T-helper 9 cell (primary cell): ENCODE data around the gene ARGLU1.
"Not testable (repeated sequence)": the region's sequence is repeated elsewhere in the genome, so short reads cannot be mapped to it uniquely, and the experiment has no call there.

Source experiments
- DNase-seq: peaks from one replicate; pipeline ENCODE4 v3.0.0-alpha.2; 2020
- total RNA-seq, 2 donors: gene quantifications; one replicate each; lab custom pipeline; 2026; lab: John Stamatoyannopoulos, UW

Gene ARGLU1
- 294 to 426 reads per million in 2 donors for total RNA-seq

- DNase-seq, result peak; percentile 95
Measured at GRCh38 chr13:106567474-106568298, at the start of gene ARGLU1. TSS of gene ARGLU1 (minus strand) at chr13:106568137. CDS start at chr13:106567919, 218 bp downstream.

DNA sequence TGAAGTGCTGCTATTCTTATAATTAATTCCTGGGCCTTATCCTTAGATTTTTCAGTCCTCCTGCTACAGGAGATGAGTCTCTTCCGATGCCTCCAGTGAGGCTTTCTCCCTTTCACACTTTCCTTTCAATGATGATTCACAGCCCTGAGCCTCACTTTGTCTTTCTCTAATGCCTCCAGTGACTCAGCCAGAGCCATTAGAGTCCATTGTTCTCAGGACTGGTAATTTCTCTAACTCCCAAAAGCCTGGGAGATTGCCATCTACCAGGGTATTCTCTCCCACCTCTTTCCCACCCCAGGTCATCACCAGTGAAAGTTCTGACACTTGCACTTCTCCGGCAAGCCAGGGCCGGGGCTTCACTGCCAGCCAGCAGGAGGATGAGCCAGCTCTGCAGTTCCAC lies 49.6 kb upstream of the ARGLU1 start:
- DNase-seq, result no peak

- no peak for DNase-seq
Measured at GRCh38 chr13:106616729-106617128, 48.8 kb upstream of the ARGLU1 start.

GRCh38 chr13:106614874-106615273 lies 46.9 kb upstream of the ARGLU1 start:
- DNase-seq, result no peak

DNA sequence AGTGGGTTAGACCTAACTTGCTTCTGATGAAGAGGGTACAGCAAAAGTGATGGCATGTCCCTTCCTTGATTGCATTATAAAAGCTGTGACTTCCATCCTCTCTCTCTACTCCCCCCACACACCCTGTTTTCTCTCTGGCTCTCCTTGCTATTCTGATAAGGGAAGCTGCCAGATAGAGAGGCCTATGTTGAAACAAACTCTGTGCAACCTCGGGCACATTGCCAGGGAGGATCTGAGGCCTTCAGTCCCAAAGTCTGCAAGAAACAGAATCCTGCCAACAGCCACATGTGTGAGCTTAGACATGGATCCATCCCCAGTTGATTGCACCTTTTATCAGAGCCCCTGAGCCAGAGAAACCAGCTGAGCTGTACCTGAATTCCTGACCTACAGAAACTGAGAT lies 44.8 kb upstream of the ARGLU1 start:
- DNase-seq, result no peak

- no peak for DNase-seq
Measured at GRCh38 chr13:106610486-106610885, 42.5 kb upstream of the ARGLU1 start.

DNA sequence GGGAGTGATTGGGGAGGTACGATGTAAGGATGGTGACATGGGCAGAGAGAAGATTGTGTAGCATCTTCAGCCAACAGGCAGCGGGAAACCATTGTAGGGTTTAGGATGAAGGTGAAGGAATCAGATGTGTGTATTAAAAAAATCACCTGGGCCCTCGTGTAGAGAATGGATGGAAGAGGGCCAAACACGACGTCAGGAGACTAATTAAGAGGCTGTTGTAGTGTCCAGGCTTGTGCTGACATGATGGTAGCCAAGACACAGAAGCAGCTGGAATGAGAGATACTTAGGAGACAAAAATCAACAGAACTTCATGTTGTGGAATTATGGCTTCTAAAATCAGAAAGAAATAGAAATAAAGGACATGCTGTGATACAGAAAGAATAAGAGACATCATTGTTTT lies 41.2 kb upstream of the ARGLU1 start:
- no peak for DNase-seq

GRCh38 chr13:106603546-106603945 lies 35.6 kb upstream of the ARGLU1 start:
- DNase-seq, result no peak

DNA sequence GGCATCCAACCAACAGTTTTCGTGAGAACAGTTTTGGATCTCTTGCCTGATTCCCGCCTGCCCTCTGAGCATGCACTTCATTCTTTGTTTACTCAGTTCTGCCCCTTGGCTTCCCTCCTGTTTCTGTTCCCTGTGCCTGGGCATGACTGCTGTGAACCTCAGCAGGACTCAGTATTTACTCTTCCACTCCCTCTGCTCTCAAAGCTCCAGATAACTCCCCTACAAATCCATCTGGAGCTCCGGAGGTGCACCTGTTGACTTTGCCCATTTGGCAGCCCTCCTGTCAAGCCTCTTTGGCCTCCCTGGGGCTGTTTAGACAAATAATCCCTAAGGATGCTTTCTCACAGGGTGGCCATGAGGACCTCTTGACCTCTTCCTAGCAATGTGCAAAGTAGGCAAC lies 34.2 kb upstream of the ARGLU1 start:
- DNase-seq, result no peak

DNA sequence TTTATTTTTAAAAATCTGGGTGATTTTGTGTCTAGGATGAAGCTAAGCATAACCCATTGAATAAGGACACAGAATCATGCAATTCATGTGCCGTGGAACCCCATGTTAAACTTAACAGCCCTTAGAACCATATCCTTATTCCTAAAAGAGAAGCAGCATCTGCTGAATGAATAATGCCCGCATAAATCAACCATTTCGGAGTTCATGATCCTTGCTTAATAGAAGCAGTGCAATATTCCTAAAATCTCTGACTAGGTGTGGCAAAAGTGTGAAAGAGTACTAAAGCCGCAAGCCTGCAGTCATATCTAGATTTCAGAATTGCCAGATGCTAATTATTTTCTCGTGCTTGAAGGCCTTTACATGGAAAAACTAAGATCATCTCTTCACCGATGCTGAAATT lies 33.6 kb upstream of the ARGLU1 start:
- no peak for DNase-seq

GRCh38 chr13:106600798-106601135 lies 32.8 kb upstream of the ARGLU1 start:
- not testable (repeated sequence) for DNase-seq

GRCh38 chr13:106599875-106600797 lies 32.2 kb upstream of the ARGLU1 start:
- no peak for DNase-seq

GRCh38 chr13:106597749-106598395 lies 29.9 kb upstream of the ARGLU1 start:
- DNase-seq, result no peak

GRCh38 chr13:106597186-106597585 lies 29.2 kb upstream of the ARGLU1 start:
- no peak for DNase-seq

DNA sequence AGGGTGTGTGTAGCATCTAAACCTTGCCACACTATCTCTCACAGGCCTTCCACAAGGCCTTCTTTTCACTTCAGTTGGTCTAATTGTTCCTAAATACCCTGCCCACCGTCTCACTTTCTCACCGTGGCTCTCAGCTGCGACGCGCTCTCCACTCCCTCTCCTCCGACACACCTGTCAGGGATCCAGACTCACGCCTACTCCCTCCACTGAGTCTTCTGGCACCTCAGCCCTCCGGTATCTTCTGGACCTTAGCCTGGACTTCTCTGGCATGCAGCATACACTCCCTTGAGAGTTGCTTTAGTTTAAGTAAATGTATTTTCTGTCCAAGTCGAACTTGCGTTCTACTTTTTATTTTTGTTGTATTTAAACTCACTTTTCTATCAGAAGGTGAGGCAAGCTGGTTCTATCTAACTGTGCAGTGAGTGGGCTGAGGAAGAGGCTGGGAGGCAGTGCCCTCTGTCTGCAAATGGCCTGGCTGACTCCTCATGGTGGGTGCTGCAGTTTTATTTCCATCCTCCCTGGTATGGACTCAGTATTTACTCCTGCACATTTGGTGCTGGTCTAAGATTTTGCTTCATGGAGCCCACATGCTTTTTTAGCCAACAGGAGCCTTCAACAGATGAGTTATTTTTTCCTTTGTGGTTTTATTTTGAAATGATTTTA lies 28.5 kb upstream of the ARGLU1 start:
- no peak for DNase-seq

DNA sequence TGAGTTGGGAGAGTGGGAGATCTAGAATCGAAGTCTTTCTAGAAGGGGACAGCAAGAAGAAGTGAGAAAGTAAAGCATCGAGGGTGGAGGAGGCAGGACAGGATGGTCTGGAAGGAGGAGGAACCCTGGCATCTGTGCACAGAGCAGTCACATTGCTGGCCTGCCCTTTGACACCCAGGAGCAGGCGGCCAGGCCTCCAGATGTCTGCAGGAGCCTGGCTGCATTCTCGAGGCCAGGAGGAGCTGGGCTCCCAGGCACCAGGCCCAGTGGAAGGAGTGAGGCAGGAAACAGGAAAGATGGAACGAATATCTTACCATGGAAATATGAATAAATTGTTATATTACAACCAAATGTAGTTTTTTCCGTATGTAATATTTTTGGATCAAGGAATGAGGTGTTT lies 27.7 kb upstream of the ARGLU1 start:
- DNase-seq, result no peak

DNA sequence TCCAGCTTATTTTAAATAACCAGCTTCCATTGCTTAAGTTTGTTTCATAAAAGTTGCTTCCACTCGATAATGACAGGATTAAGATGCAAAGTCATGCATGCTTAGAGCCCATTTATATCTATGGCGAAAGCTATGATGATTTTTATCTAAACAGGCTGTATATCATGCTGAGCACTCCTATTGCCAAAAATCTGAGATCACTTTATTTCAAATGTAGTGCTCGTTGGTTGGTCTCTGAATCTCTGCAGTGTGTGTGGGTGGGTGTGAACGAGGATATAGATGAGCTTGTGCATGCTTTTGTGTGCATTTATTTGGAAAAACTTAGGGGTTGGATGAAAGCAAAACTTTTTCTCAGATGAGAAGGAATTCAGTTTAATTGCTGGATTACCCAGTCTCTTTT lies 27.0 kb upstream of the ARGLU1 start:
- no peak for DNase-seq

DNA sequence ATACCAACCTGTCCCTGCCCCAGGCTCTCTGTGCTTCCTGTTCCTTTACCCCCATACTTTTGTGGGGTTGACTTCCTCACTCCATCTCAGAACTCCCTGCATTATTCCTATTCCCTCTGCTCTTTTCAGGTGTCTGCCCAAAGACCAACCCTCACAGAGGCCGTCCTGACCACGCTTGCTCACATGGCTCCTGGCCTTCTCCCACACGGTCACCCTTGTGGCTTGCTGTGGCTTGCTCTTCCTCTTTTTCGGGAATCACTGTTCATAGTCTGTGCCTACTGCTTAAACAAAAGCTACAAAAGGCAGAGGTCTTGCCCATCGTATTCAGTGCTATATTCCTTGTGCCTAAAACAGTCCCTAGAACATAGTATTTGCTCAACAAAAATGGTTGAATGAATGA lies 25.2 kb upstream of the ARGLU1 start:
- DNase-seq, result no peak

GRCh38 chr13:106591299-106591698 lies 23.4 kb upstream of the ARGLU1 start:
- DNase-seq, result no peak

DNA sequence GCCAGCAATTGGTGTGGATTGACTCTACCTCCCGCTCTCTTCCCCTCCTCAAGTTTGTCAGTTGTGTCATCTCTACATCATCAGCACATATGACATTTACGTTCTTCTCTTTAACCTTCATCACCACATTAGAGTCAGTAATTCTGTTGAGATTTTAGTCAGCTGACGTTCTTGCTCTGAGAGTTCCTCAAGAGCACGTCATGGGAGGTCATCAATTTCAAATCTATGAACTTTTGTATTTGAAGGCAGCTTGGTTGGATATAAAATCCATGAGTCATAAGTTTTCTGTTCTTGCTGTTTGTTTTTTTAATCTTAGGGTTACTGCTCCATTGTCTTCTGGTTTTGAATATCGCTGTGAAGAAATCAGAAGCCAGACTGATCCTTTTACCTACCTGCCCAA lies 21.8 kb upstream of the ARGLU1 start:
- DNase-seq, result no peak

GRCh38 chr13:106588367-106588766 lies 20.4 kb upstream of the ARGLU1 start:
- no peak for DNase-seq

GRCh38 chr13:106587787-106588186 lies 19.9 kb upstream of the ARGLU1 start:
- DNase-seq, result no peak

GRCh38 chr13:106586648-106587166 lies 18.8 kb upstream of the ARGLU1 start:
- DNase-seq, result no peak
